DOHH2 (cell line): ENCODE results near the gene SYTL2.

Experiments used
- H3F3A ChIP-seq: fragments of 200-600 bp; sonication (generic), shearing (Covaris generic); 2 replicates; pipeline ENCODE4 v1.6.0; 2016; ENCODE audit warnings: antibody characterized with exemption, mild to moderate bottlenecking; ENCODE audit not compliant: control insufficient read depth, insufficient read depth
- H3K27ac ChIP-seq: fragments of 200-600 bp; sonication (generic); 2 replicates; pipeline ENCODE4 v1.5.1; 2014; ENCODE audit warnings: low read depth, mild to moderate bottlenecking, low read length, moderate library complexity
- H3K27me3 ChIP-seq: fragments of 200-600 bp; sonication (generic); 2 replicates; pipeline ENCODE4 v1.6.1; 2014; ENCODE audit warnings: mild to moderate bottlenecking, low read length, mixed read lengths; ENCODE audit not compliant: control insufficient read depth
- H3K36me3 ChIP-seq: fragments of 200-600 bp; sonication (generic); 2 replicates; pipeline ENCODE4 v1.6.1; 2014; ENCODE audit warnings: mild to moderate bottlenecking, low read length, moderate library complexity, mixed read lengths; ENCODE audit not compliant: control insufficient read depth
- H3K4me1 ChIP-seq: fragments of 200-600 bp; sonication (generic); 2 replicates; pipeline ENCODE4 v1.6.1; 2014; ENCODE audit warnings: mild to moderate bottlenecking, low read length, mixed read lengths; ENCODE audit not compliant: control insufficient read depth
- H3K4me2 ChIP-seq: fragments of 200-600 bp; sonication (generic); 2 replicates; pipeline ENCODE4 v1.6.0; 2014; ENCODE audit warnings: mild to moderate bottlenecking, low read length, moderate library complexity
- H3K4me3 ChIP-seq: fragments of 200-600 bp; sonication (generic); 2 replicates; pipeline ENCODE4 v1.5.1; 2014; ENCODE audit warnings: mild to moderate bottlenecking, low read length, mixed read lengths
- H3K79me2 ChIP-seq: fragments of 200-600 bp; sonication (generic); 2 replicates; pipeline ENCODE4 v1.6.1; 2014; ENCODE audit warnings: mild to moderate bottlenecking, low read length, mixed read lengths; ENCODE audit not compliant: control insufficient read depth
- H3K9me2 ChIP-seq: fragments of 200-600 bp; sonication (generic); replicated peaks from 2 replicates; pipeline ENCODE4 v1.6.1; 2014; ENCODE audit warnings: mild to moderate bottlenecking, low read length, mixed read lengths; ENCODE audit not compliant: control insufficient read depth
- H3K9me3 ChIP-seq: fragments of 200-600 bp; sonication (generic); 2 replicates; pipeline ENCODE4 v1.6.1; 2014; ENCODE audit warnings: antibody characterized with exemption, low read length, mixed read lengths; ENCODE audit not compliant: control insufficient read depth, insufficient read depth
- H4K20me1 ChIP-seq: fragments of 200-600 bp; sonication (generic); 2 replicates; pipeline ENCODE4 v1.6.0; 2014; ENCODE audit warnings: low read depth, mild to moderate bottlenecking, antibody characterized with exemption, low read length, moderate library complexity; ENCODE audit not compliant: control insufficient read depth, insufficient read depth
- EZH2phosphoT487 ChIP-seq: fragments of 200-600 bp; sonication (generic); IDR thresholded peaks from 2 replicates; pipeline ENCODE4 v1.6.1; 2017; ENCODE audit warnings: borderline replicate concordance, mild to moderate bottlenecking, antibody characterized with exemption, low read length, moderate library complexity, mixed read lengths
- TF ChIP-seq, protein P1 (sequence below): fragments of 200-600 bp; sonication (generic); IDR thresholded peaks from one replicate; pipeline ENCODE4 v1.5.1; 2014; ENCODE audit warnings: antibody characterized with exemption, mild to moderate bottlenecking, low read depth, low read length; ENCODE audit not compliant: poor library complexity, severe bottlenecking

Gene SYTL2

DNA sequence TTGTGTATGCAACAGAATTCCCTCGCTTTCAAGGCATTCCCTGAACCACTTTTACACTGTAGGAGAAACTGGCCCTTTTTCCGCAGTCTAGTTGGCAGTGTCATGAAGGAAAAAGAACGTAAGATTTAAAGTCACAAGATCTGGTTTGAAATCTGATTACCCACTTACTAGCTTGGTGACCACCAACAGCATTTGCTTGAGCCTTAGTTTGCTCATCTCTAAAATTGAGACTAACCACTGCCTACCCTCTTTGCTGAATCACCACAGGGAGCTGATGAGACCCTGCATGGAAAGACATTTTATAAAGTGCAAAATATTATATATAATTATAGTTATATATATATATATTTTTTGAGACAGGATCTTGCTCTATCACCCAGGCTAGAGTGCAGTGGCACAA, 39.4 kb downstream of the SYTL2 start:
- Histone ChIP-seq H3K79me2 (no peaks in the 10 kb centered on the region), H3F3A (no peaks in the 10 kb centered on the region), H3K4me3 (no peak overlapping the region), H3K4me1 (no peaks in the 10 kb centered on the region; the same call in 1 of the 2 replicates), H3K36me3 (no peaks in the 10 kb centered on the region), H3K9me2 (no peaks in the 10 kb centered on the region), H3K9me3 (no peaks in the 10 kb centered on the region), H4K20me1 (no peaks in the 10 kb centered on the region), H3K4me2 (no peak overlapping the region), H3K27ac (no peak overlapping the region), H3K27me3 (no peaks in the 10 kb centered on the region)
- TF ChIP-seq, protein P1, sequence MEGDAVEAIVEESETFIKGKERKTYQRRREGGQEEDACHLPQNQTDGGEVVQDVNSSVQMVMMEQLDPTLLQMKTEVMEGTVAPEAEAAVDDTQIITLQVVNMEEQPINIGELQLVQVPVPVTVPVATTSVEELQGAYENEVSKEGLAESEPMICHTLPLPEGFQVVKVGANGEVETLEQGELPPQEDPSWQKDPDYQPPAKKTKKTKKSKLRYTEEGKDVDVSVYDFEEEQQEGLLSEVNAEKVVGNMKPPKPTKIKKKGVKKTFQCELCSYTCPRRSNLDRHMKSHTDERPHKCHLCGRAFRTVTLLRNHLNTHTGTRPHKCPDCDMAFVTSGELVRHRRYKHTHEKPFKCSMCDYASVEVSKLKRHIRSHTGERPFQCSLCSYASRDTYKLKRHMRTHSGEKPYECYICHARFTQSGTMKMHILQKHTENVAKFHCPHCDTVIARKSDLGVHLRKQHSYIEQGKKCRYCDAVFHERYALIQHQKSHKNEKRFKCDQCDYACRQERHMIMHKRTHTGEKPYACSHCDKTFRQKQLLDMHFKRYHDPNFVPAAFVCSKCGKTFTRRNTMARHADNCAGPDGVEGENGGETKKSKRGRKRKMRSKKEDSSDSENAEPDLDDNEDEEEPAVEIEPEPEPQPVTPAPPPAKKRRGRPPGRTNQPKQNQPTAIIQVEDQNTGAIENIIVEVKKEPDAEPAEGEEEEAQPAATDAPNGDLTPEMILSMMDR: no peak
- TF ChIP-seq EZH2phosphoT487: no peak

DNA sequence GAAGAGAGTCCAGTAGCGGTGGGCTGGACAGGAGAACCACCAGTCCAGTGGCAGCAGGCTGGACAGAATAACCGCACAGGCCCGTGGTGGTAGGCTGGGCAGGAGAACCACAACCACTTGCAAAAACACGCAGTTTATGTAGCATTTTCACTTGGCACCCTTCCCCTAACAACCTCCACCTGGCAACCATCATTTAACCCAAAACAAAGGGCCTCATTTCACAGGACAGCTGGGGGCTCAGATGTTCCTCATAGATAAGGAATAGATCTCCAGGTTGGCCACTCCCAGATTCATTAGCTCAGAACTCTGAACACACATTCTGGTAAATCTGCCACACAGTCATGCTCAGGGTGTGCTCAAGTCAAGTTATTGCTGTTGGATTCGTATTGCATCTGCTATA, 41.2 kb downstream of the SYTL2 start:
- Histone ChIP-seq H4K20me1 (no peaks in the 10 kb centered on the region), H3K9me3 (no peaks in the 10 kb centered on the region), H3K27me3 (no peaks in the 10 kb centered on the region), H3K4me3 (no peak overlapping the region), H3K79me2 (no peaks in the 10 kb centered on the region), H3K27ac (no peak overlapping the region), H3K9me2 (no peaks in the 10 kb centered on the region), H3F3A (no peaks in the 10 kb centered on the region), H3K36me3 (no peaks in the 10 kb centered on the region), H3K4me2 (no peak overlapping the region), H3K4me1 (no peaks in the 10 kb centered on the region; the same call in 1 of the 2 replicates)
- TF ChIP-seq, protein P1: no peak
- TF ChIP-seq EZH2phosphoT487: no peak

DNA sequence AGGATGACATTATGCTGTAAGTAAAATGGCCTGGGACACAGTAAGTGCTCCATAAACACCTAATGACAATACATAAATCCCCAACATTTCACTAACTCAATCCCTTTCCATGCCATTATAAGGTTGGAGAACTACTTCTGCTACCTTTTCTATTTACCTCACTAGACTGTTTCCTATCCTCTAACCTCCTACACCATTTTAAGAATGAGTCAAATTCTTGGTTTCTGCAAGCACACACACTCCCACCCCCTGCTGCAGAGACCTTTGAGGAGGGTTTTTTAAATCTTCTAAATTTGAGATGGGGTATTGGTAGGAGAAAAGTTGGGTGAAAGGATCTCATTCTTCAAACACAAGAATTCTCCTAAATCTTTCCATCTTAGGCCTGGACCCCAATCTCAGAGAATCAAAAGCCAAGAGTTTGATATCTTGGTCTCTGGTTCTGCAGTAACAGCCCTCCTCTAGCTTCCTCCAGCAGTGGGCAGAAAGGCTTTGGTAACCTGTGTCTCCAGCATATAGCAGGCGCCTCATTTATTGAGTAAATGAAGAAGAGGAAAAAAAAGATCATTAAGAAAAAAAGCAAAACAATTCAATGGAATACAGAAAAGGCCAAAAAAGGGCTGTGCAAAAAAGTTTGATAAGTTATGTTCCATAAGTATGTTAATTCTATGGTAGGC, 42.3 kb downstream of the SYTL2 start:
- Histone ChIP-seq H3F3A (no peaks in the 10 kb centered on the region), H3K79me2 (no peaks in the 10 kb centered on the region), H3K4me3 (no peak overlapping the region), H4K20me1 (no peaks in the 10 kb centered on the region), H3K9me3 (no peaks in the 10 kb centered on the region), H3K36me3 (no peaks in the 10 kb centered on the region), H3K27ac (no peak overlapping the region), H3K27me3 (no peaks in the 10 kb centered on the region), H3K4me2 (no peak overlapping the region), H3K4me1 (no peaks in the 10 kb centered on the region), H3K9me2 (no peaks in the 10 kb centered on the region)
- TF ChIP-seq EZH2phosphoT487: no peak
- TF ChIP-seq, protein P1: no peak
